Adrenal gland (tissue), 19 donors: ENCODE measurements around the gene SHC1. TPM values are rescaled to one million over a fixed set of nuclear protein-coding genes. Genes with fewer than 3 reads are reported as not detected.
A peak's percentile ranks its signal among the peaks of the same experiment; 100 is the strongest.

Experiments
- DNase-seq, 7 donors: peaks; one replicate each; pipeline ENCODE4 v3.0.0-alpha.2; 2019 to 2020
- H3K27ac ChIP-seq, 5 donors: fragments of 200-600 bp; sonication (generic) in 4 of 5; 1 replicate in 3 of 5; 2 replicates in 2 of 5; pipeline versions ENCODE4 v1.5.1 to v1.8.0; 2016 to 2020; ENCODE audit warnings: mild to moderate bottlenecking in 1 of 5
- H3K27me3 ChIP-seq: fragments of 200-600 bp; 2 replicates; pipeline ENCODE4 v1.8.0; 2021
- H3K36me3 ChIP-seq, 2 donors: fragments of 200-600 bp; replicated peaks in 1 of 2; 1 replicate in 1 of 2; 2 replicates in 1 of 2; pipeline versions ENCODE4 v1.5.1 to v1.8.0; 2018 to 2022
- H3K4me1 ChIP-seq, 2 donors: fragments of 200-600 bp; replicated peaks in 1 of 2; 1 replicate in 1 of 2; 2 replicates in 1 of 2; pipeline versions ENCODE4 v1.5.1 to v1.8.0; 2018 to 2021
- H3K4me3 ChIP-seq, 4 donors: fragments of 200-600 bp; sonication (generic) in 3 of 4; one replicate each; pipeline ENCODE4 v1.5.1; 2016 to 2018
- H3K9me3 ChIP-seq, 3 donors: fragments of 200-600 bp; sonication (generic) in 1 of 3; replicated peaks in 1 of 3; 1 replicate in 2 of 3; 2 replicates in 1 of 3; pipeline versions ENCODE4 v1.5.1 to v1.8.0; 2016 to 2021
- CTCF ChIP-seq, 6 experiments: fragments of 450-650 bp in 4 of 6; fragments of 200-600 bp in 2 of 6; sonication (generic) in 1 of 6; IDR thresholded peaks; 1 replicate in 5 of 6; 2 replicates in 1 of 6; pipeline versions ENCODE4 v1.5.1 to v1.8.0; 2016 to 2021; ENCODE audit warnings: antibody characterized with exemption in 6 of 6, mild to moderate bottlenecking in 2 of 6, moderate library complexity in 1 of 6
- POLR2A ChIP-seq, 2 donors: fragments of 450-650 bp; IDR thresholded peaks; one replicate each; pipeline ENCODE4 v1.6.1; 2017; ENCODE audit warnings: antibody characterized with exemption in 2 of 2, mild to moderate bottlenecking in 2 of 2, moderate library complexity in 1 of 2
- WGBS, 4 donors: extraction: QIAGEN DNeasy Blood & Tissue Kit in 2 of 4; methylation state at CpG; one replicate each; pipeline versions ENCODE4 v1.1.5 to v1.1.7; 2013 to 2017; 5-methylcytosine and 5-hydroxymethylcytosine counted together
- intact Hi-C, 2 donors: fragments of 100-400 bp; cut with DNase I; formaldehyde crosslinking; loops; one replicate each; pipeline versions ENCODE4 v1.14.1 to v1.15.0; 2022 to 2023
- long read RNA-seq, 10 donors: library from polyadenylated mRNA in 3 of 10; unstranded in 2 of 10; stranded (forward) in 1 of 10; transcript quantifications; one replicate each; pipeline ENCODE4 v2.0.0 and lab custom pipeline, GENCODE V29; 2021 to 2026
- polyA plus RNA-seq, 3 donors: library from polyadenylated mRNA; stranded (reverse); fragments of 200-250 nt in 2 of 3; fragments of 350-450 nt in 1 of 3; fragmentation: Illumina TruSeq in 1 of 3; extraction: RNeasy Lipid Tissue Mini Kit (QIAGEN cat#74804) in 1 of 3; gene quantifications; one replicate each; pipeline ENCODE4 v1.2.3, GENCODE V29; 2013 to 2014
- total RNA-seq, 9 donors: library from RNA; depleted of rRNA in 4 of 9; stranded (reverse); fragments of >200 nt in 4 of 9; fragments of 120-200 nt in 1 of 9; fragmentation: NEBNext Ultra II Directional in 1 of 9; extraction: Animal tissue kit (Norgen Biotek cat#: 25700) in 1 of 9; gene quantifications; one replicate each; pipeline versions ENCODE4 v1.1.0 to v1.2.4, GENCODE V29; 2013 to 2023
- donor health status: healthy with polysubstance abuse.
- donor health status: Bipolar disorder and iron deficiency.
- donor health status: DM: yes; HTN: yes; CAD: no.
- donor health status: DM: no; HTN: no; CAD: no.
- donor health status: DM: no; HTN: no; CAD: no.
- donor health status: DM: yes; HTN: yes; CAD: no.

SHC1 gene
- total RNA-seq = 100 to 1,000 TPM in 7 of 9 donors, 10 to 100 TPM in 2; 80.3 to 240 (median 120) TPM
- polyA plus RNA-seq = 100 to 1,000 TPM; 167 to 260 (median 249) TPM
- long read RNA-seq, donor 1, transcript SHC1-202 (12 exons, 3,472 nt) = major isoform, 5 of 10 reads
- long read RNA-seq, donor 1, partial matches to known transcripts = 0 of 10 reads
- long read RNA-seq, donor 1, other reads (novel, unspliced or antisense) = 0 of 10 reads
- long read RNA-seq, donor 2, partial matches to known transcripts = 0 of 11 reads
- long read RNA-seq, donor 2, other reads (novel, unspliced or antisense) = 0 of 11 reads
- long read RNA-seq, donor 3, partial matches to known transcripts = 0 of 9 reads
- long read RNA-seq, donor 3, other reads (novel, unspliced or antisense) = 0 of 9 reads
- long read RNA-seq, donor 4, transcript SHC1-210 (12 exons, 3,481 nt) = major isoform, 6 of 31 reads
- long read RNA-seq, donor 4, partial matches to known transcripts = 2 of 31 reads
- long read RNA-seq, donor 4, other reads (novel, unspliced or antisense) = 15 of 31 reads
- long read RNA-seq, donor 5, transcript SHC1-202 (12 exons, 3,472 nt) = minor isoform, 17 of 91 reads
- long read RNA-seq, donor 5, transcript SHC1-204 (13 exons, 3,059 nt) = minor isoform, 7 of 91 reads
- long read RNA-seq, donor 5, transcript SHC1-210 (12 exons, 3,481 nt) = major isoform, 26 of 91 reads
- long read RNA-seq, donor 5, transcript SHC1-205 (13 exons, 3,062 nt) = minor isoform, 19 of 91 reads
- long read RNA-seq, donor 5, partial matches to known transcripts = 6 of 91 reads
- long read RNA-seq, donor 5, other reads (novel, unspliced or antisense) = 16 of 91 reads
- long read RNA-seq, donor 6, partial matches to known transcripts = 3 of 23 reads
- long read RNA-seq, donor 6, other reads (novel, unspliced or antisense) = 11 of 23 reads
- long read RNA-seq, donor 7, transcript SHC1-210 (12 exons, 3,481 nt) = major isoform, 6 of 17 reads
- long read RNA-seq, donor 7, partial matches to known transcripts = 7 of 17 reads
- long read RNA-seq, donor 7, other reads (novel, unspliced or antisense) = 0 of 17 reads
- long read RNA-seq, donor 8, transcript SHC1-210 (12 exons, 3,481 nt) = major isoform, 11 of 46 reads
- long read RNA-seq, donor 8, transcript SHC1-202 (12 exons, 3,472 nt) = minor isoform, 7 of 46 reads
- long read RNA-seq, donor 8, partial matches to known transcripts = 17 of 46 reads
- long read RNA-seq, donor 8, other reads (novel, unspliced or antisense) = 5 of 46 reads
- long read RNA-seq, donor 9, partial matches to known transcripts = 0 of 4 reads
- long read RNA-seq, donor 9, other reads (novel, unspliced or antisense) = 0 of 4 reads
- long read RNA-seq, donor 10, partial matches to known transcripts = 12 of 92 reads
- long read RNA-seq, donor 10, other reads (novel, unspliced or antisense) = 74 of 92 reads

GRCh38 chr1:154970631-154971340 lies at the start of gene SHC1:
TSS of gene SHC1 (minus strand) at chr1:154970747. CDS start at chr1:154970526, 221 bp downstream.
- 9 to 15% (median 11%) methylated on average over 10 to 15 of the region's 15 CpGs for WGBS, 4 donors
- H3K9me3 ChIP-seq = no peaks in the 10 kb centered on the region
- H3K36me3 ChIP-seq = peaks cover 0 to 26% of the 10 kb centered on the region in 2 donors
- peaks cover 35 to 51% of the 10 kb centered on the region in 2 donors for H3K4me1 ChIP-seq
- no peak for TF ChIP-seq CTCF (IDR thresholded peaks at IDR 0.05)
- TF ChIP-seq POLR2A (IDR thresholded peaks at IDR 0.05) = peak; percentile 93 to 95
- DNase-seq = peak; percentile 93 to 98 (median 96)
- H3K27ac ChIP-seq = peak within 1 kb of the TSS; percentile 93 to 100 (median 99)
- no peaks in the 10 kb centered on the region for H3K27me3 ChIP-seq
- intact Hi-C loops = no loop called here
- H3K4me3 ChIP-seq = peak within 1 kb of the TSS in 3 of 4 donors; percentile 7 to 75 (median 8)

DNA sequence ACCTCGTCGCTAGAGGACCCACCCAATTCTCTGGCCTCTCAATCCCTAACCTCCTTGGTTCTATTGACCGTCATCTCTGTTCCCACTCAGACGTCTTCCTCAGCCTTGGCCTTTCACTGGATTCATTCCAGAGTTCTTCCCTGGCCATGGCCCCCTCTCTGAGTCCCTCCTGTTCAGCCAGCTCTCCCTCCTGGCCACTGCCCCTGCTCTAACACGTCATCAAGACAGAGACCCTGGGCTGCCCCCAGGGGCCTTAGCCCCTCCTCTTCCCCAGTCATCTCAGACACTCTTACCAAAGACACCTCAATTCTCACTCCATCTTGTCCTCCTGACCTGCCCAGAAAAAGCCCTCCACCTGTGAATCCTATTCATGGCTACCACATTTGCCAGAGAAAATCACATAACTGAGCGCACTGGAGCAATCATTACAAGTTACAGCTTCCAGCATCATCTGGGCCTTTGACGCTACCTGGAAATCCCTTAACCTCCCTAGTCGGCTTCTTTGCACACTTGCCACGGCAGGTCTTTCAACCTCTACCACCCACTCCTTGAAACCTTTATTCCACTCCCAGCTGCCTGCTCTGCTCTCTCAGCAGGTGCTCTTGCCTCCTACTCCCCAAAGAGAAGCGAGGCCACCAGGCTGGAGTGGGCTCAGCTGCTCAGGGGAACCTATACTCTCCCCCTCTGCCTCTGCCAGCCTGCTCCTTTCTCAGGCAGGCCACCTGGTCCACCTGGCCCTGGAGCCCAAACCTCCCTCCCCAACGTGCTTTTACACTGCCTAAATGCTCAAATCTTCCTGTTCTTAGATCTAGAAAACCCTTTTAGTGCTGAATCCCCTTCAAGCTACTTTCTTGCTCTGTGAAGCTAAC lies 49.1 kb upstream of the SHC1 start:
- DNase-seq = peak in 1 of 7 donors; percentile 54
- peaks cover 16 to 24% of the 10 kb centered on the region in 2 donors for H3K4me1 ChIP-seq

More for the DNA sequence above, 49.1 kb upstream of the SHC1 start:
- intact Hi-C loops = no loop called here
- Histone ChIP-seq H3K27me3 (no peaks in the 10 kb centered on the region), H3K9me3 (no peaks in the 10 kb centered on the region), H3K27ac (no peak overlapping the region), H3K4me3 (no peak overlapping the region), H3K36me3 (peaks cover 0 to 22% of the 10 kb centered on the region in 2 donors)
- TF ChIP-seq CTCF (IDR thresholded peaks at IDR 0.05) (no peak), POLR2A (IDR thresholded peaks at IDR 0.05) (no peak)
- WGBS, 4 donors = 72 to 77% (median 72%) methylated on average over 11 of the region's 11 CpGs
